ENCODE data around the gene COL18A1. TPM values are rescaled to one million over a fixed set of nuclear protein-coding genes. Genes with fewer than 3 reads are reported as not detected.

The COL18A1 gene
- total RNA-seq, 6 experiments from 2014 or later: 39.8 to 93.5 (median 86.8) TPM

DNA sequence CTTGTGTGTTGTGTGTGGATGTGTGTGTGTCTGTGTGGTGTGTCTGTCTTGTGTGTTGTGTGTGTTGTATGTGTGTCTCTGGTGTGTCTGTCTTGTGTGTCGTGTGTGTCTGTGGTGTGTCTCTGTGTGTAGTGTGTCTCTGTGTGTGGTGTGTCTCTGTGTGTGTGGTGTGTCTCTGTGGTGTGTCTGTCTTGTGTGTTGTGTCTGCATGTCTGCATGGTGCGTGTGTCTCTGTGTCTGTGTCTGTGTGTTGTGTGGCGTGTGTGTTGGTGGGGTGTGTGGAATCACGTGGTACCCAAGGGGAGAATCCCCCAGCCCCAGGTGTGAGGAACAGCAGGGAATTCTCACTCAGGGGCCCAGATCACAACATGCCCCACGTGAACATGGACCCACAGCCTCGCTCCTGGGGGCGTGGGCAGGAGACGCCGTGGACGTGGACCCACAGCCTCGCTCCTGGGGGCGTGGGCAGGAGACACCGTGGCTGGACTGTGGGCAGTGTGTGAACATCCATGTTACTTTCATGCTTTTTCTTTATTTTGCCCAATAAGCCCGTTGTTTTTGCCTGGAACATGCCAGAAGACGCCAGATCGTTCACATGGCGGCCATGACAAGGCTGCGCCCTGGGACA lies 69.5 kb downstream of the COL18A1 start:
- H3K4me1 Mint-ChIP-seq (ENCODE audit: low read depth): peaks cover 24% of the 10 kb centered on the region
- no peak overlapping the region; the same call in 1 of the 2 replicates for H3K4me3 Mint-ChIP-seq
- TF ChIP-seq CTCF (IDR thresholded peaks at IDR 0.05): no peak
- DNase-seq: no peak
- H3K27ac Mint-ChIP-seq: peak overlapping the region; percentile 19
- H3K27me3 Mint-ChIP-seq (ENCODE audit: insufficient read depth): peaks cover 2% of the 10 kb centered on the region; the same call in 1 of the 2 replicates
- no peaks in the 10 kb centered on the region; the same call in 1 of the 2 replicates for H3K9me3 Mint-ChIP-seq
- H3K36me3 Mint-ChIP-seq (ENCODE audit: low read depth): peaks cover 29% of the 10 kb centered on the region

GRCh38 chr21:45475004-45475685 lies 70.2 kb downstream of the COL18A1 start:
- peaks cover 17% of the 10 kb centered on the region for H3K4me1 Mint-ChIP-seq (ENCODE audit: low read depth)
- H3K36me3 Mint-ChIP-seq (ENCODE audit: low read depth): peaks cover 30% of the 10 kb centered on the region
- H3K9me3 Mint-ChIP-seq: no peaks in the 10 kb centered on the region; the same call in 1 of the 2 replicates
- no peak for TF ChIP-seq CTCF (IDR thresholded peaks at IDR 0.05)
- H3K27ac Mint-ChIP-seq: no peak overlapping the region
- no peak for DNase-seq
- H3K4me3 Mint-ChIP-seq: no peak overlapping the region
- peaks cover 2% of the 10 kb centered on the region; the same call in 1 of the 2 replicates for H3K27me3 Mint-ChIP-seq (ENCODE audit: insufficient read depth)

DNA sequence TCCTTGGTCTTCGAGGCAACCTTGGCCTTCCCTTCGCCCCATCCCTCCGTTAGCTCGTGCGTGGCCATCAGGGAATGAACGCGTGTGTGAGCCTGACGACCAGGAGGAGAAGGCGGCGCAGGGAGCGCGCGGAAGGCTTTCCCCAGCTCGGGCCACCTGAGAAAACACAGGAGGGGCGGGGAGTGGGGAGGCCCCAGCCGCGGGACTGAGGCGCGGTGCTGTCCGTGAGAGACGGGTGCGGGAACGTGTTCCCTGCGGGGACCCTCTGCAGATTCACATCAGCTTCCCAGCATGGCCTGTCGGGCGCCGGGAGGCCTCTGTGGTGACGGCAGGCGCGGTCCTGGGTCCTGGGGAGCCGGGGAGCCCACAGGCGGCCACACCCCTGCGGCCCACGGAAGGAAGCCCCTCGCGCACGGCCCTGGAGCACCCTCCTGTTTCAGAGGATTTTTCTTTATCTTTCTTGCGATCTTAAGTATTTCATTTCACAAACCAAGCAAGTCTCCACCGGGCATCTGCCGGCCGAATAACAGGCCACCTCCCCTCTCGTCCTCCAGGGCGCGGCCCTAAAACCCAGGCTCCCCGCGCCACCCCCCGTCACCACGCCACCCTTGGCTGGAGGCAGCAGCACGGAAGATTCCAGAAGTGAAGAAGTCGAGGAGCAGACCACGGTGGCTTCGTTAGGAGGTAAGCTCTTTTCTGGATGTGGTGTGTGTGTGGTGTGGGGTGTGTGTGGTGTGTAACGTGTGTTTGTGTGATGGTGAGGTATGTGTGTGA lies 71.0 kb downstream of the COL18A1 start:
- Mint-ChIP-seq H3K27ac (no peak overlapping the region), H3K27me3 (ENCODE audit: insufficient read depth) (peaks cover 2% of the 10 kb centered on the region; the same call in 1 of the 2 replicates), H3K9me3 (no peaks in the 10 kb centered on the region; the same call in 1 of the 2 replicates), H3K4me1 (ENCODE audit: low read depth) (peaks cover 8% of the 10 kb centered on the region), H3K36me3 (ENCODE audit: low read depth) (peaks cover 30% of the 10 kb centered on the region), H3K4me3 (no peak overlapping the region)
- no peak for TF ChIP-seq CTCF (IDR thresholded peaks at IDR 0.05)
- DNase-seq: no peak

GRCh38 chr21:45476582-45476981 lies 71.6 kb downstream of the COL18A1 start:
- H3K27ac Mint-ChIP-seq: no peak overlapping the region
- no peak for TF ChIP-seq CTCF (IDR thresholded peaks at IDR 0.05)
- no peak for DNase-seq
- H3K4me1 Mint-ChIP-seq (ENCODE audit: low read depth): peaks cover 2% of the 10 kb centered on the region
- peaks cover 30% of the 10 kb centered on the region for H3K36me3 Mint-ChIP-seq (ENCODE audit: low read depth)
- H3K9me3 Mint-ChIP-seq: no peaks in the 10 kb centered on the region; the same call in 1 of the 2 replicates
- peaks cover 2% of the 10 kb centered on the region for H3K27me3 Mint-ChIP-seq (ENCODE audit: insufficient read depth)
- H3K4me3 Mint-ChIP-seq: no peak overlapping the region

DNA sequence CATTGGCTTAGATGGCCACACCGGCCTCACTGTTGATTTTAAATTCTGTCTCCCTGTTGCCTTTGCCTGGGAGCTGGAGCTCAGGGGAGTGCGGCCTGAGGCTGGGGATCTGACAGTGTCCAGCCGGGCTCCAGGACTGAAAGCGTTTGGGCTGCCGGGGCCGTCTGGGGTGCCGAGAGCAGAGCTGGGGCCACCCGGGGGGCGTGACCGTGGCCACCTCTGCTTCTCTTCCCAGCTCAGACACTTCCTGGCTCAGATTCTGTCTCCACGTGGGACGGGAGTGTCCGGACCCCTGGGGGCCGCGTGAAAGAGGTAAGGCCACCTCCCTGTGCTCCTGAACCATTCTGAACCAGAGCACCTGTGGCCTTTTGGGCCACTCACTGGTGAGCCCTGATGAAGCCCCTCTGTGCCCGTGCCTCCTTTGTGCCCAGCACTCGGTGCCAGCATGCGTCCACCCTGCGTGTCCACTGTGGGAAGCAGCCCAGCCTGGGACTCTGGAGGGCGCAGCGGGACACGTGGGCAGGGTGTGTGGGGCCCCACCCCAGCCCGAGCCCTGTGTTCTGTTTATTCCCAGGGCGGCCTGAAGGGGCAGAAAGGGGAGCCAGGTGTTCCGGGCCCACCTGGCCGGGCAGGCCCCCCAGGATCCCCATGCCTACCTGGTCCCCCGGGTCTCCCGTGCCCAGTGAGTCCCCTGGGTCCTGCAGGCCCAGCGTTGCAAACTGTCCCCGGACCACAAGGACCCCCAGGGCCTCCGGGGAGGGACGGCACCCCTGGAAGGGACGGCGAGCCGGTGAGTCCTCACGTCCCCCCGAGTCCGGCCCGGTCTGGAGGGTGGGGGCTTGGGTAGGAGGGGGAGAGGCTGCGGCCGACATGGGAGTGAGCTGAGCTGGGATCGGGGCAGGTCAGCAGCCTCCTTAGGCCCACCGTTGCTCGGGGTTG lies 72.5 kb downstream of the COL18A1 start:
- H3K4me3 Mint-ChIP-seq: no peak overlapping the region
- H3K27ac Mint-ChIP-seq: no peak overlapping the region
- no peak for TF ChIP-seq CTCF (IDR thresholded peaks at IDR 0.05)
- peaks cover 30% of the 10 kb centered on the region for H3K36me3 Mint-ChIP-seq (ENCODE audit: low read depth)
- peaks cover 2% of the 10 kb centered on the region for H3K27me3 Mint-ChIP-seq (ENCODE audit: insufficient read depth)
- DNase-seq: no peak
- no peaks in the 10 kb centered on the region for H3K4me1 Mint-ChIP-seq (ENCODE audit: low read depth)
- H3K9me3 Mint-ChIP-seq: no peaks in the 10 kb centered on the region; the same call in 1 of the 2 replicates
